Esophagus muscularis mucosa (tissue), 3 donors: Measurements from ENCODE around the gene MBP.

Source experiments
- POLR2AphosphoS5 ChIP-seq, 2 donors: sonication (generic); formaldehyde crosslinking; IDR thresholded peaks; one replicate each; pipeline ENCODE4 v1.6.1; 2017; ENCODE audit warnings: antibody characterized with exemption in 2 of 2
- TF ChIP-seq, protein P1 (sequence below), 3 experiments: fragments of 200-600 bp in 2 of 3; fragments of 450-650 bp in 1 of 3; sonication (generic) in 2 of 3; IDR thresholded peaks; one replicate each; pipeline ENCODE4 v1.5.1; 2017 to 2019; ENCODE audit warnings: antibody characterized with exemption in 3 of 3, mild to moderate bottlenecking in 2 of 3, moderate library complexity in 1 of 3

- TF ChIP-seq, protein P1, sequence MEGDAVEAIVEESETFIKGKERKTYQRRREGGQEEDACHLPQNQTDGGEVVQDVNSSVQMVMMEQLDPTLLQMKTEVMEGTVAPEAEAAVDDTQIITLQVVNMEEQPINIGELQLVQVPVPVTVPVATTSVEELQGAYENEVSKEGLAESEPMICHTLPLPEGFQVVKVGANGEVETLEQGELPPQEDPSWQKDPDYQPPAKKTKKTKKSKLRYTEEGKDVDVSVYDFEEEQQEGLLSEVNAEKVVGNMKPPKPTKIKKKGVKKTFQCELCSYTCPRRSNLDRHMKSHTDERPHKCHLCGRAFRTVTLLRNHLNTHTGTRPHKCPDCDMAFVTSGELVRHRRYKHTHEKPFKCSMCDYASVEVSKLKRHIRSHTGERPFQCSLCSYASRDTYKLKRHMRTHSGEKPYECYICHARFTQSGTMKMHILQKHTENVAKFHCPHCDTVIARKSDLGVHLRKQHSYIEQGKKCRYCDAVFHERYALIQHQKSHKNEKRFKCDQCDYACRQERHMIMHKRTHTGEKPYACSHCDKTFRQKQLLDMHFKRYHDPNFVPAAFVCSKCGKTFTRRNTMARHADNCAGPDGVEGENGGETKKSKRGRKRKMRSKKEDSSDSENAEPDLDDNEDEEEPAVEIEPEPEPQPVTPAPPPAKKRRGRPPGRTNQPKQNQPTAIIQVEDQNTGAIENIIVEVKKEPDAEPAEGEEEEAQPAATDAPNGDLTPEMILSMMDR (IDR thresholded peaks at IDR 0.05): no peak
- TF ChIP-seq POLR2AphosphoS5 (IDR thresholded peaks at IDR 0.05): no peak
Observed at GRCh38 chr18:77090546-77091174, 41.9 kb downstream of the MBP start.
